CD4-positive, alpha-beta T cell (primary cell): ENCODE data around the gene IQSEC1. TPM values are rescaled to one million over a fixed set of nuclear protein-coding genes. Genes with fewer than 3 reads are reported as not detected.

ENCODE experiments used
- ATAC-seq: fragments of 200-7000 bp; cut with Tn5 transposase; one replicate; pipeline ENCODE4 v1.10.0; 2022; ENCODE audit warnings: mild to moderate bottlenecking; ENCODE audit not compliant: poor library complexity
- CTCF ChIA-PET: fragments of 350-600 bp; sonication (Branson Sonifier 250); formaldehyde crosslinking; loops from one replicate; lab custom pipeline; 2021; ENCODE audit warnings: antibody characterized with exemption, inconsistent platforms; lab: Charles Lee
- POLR2A ChIA-PET: fragments of 350-600 bp; sonication (Branson Sonifier 250); formaldehyde crosslinking; loops from one replicate; lab custom pipeline; 2021; ENCODE audit warnings: antibody characterized with exemption, inconsistent platforms; lab: Charles Lee
- DNase-seq, 14 experiments: peaks; one replicate each; pipeline ENCODE4 v3.0.0-alpha.2; 2013 to 2020; ENCODE audit warnings: mixed read lengths in 2 of 14
- H3K27ac ChIP-seq, 2 donors: one replicate each; pipeline versions ENCODE4 v1.5.1 to v1.7.0; 2013; ENCODE audit warnings: low read length in 2 of 2, low read depth in 1 of 2, mild to moderate bottlenecking in 1 of 2
- H3K27me3 ChIP-seq, 2 experiments: 1 replicate in 1 of 2; 2 replicates in 1 of 2; pipeline versions ENCODE4 v1.6.1 to v1.7.0; 2013; ENCODE audit warnings: low read length in 2 of 2, control low read depth in 1 of 2, mild to moderate bottlenecking in 1 of 2, moderate library complexity in 1 of 2; ENCODE audit not compliant: insufficient read depth in 2 of 2, control insufficient read depth in 1 of 2
- H3K36me3 ChIP-seq: one replicate; pipeline ENCODE4 v1.6.1; 2013; ENCODE audit warnings: low read length, control low read depth; ENCODE audit not compliant: insufficient read depth
- H3K4me1 ChIP-seq: one replicate; pipeline ENCODE4 v1.6.1; 2013; ENCODE audit warnings: low read length, control low read depth; ENCODE audit not compliant: insufficient read depth
- H3K4me3 ChIP-seq: one replicate; pipeline ENCODE4 v1.5.1; 2013; ENCODE audit warnings: mild to moderate bottlenecking, low read length, moderate library complexity
- H3K9me3 ChIP-seq, 2 experiments: 1 replicate in 1 of 2; 2 replicates in 1 of 2; pipeline versions ENCODE4 v1.6.1 to v1.7.0; 2013; ENCODE audit warnings: low read length in 2 of 2, mild to moderate bottlenecking in 2 of 2, control low read depth in 1 of 2, moderate library complexity in 1 of 2; ENCODE audit not compliant: control insufficient read depth in 1 of 2, insufficient read depth in 1 of 2
- H3K27ac Mint-ChIP-seq: one replicate; pipeline ENCODE4 v1.8.0; 2020; ENCODE audit warnings: mixed read lengths
- H3K27me3 Mint-ChIP-seq: one replicate; pipeline ENCODE4 v1.8.0; 2021; ENCODE audit warnings: mixed read lengths
- H3K36me3 Mint-ChIP-seq: one replicate; pipeline ENCODE4 v1.8.0; 2021; ENCODE audit warnings: low read depth, mixed read lengths
- H3K4me1 Mint-ChIP-seq: one replicate; pipeline ENCODE4 v1.8.0; 2021; ENCODE audit warnings: low read depth, mixed read lengths
- H3K4me3 Mint-ChIP-seq: one replicate; pipeline ENCODE4 v1.8.0; 2020; ENCODE audit warnings: mild to moderate bottlenecking, mixed read lengths
- H3K9me3 Mint-ChIP-seq: one replicate; pipeline ENCODE4 v1.8.0; 2020; ENCODE audit warnings: mixed read lengths
- CTCF ChIP-seq: fragments of 200-600 bp; IDR thresholded peaks from one replicate; pipeline ENCODE4 v1.8.0; 2022; ENCODE audit warnings: antibody characterized with exemption, mild to moderate bottlenecking
- intact Hi-C, 2 experiments: fragments of 100-400 bp; cut with DNase I in 1 of 2; cut with micrococcal nuclease in 1 of 2; formaldehyde crosslinking; loops; one replicate each; pipeline versions ENCODE4 v1.15.1 to v1.9.0; 2023 to 2025; cut with DNase I, micrococcal nuclease
- total RNA-seq, 174 experiments: library from RNA in 2 of 174; stranded (reverse) in 2 of 174; gene quantifications; one replicate each; pipeline ENCODE4 v1.2.3 and lab custom pipeline; 2021 to 2026

The IQSEC1 gene
- total RNA-seq, 2 experiments from 2014 or later: 102 to 108 TPM

GRCh38 chr3:12993517-12994356 is 79.5 kb downstream of the IQSEC1 start:
- DNase-seq: peak in 4 of 14 experiments; percentile 23 to 52 (median 44)
- peak overlapping the region; percentile 98 for H3K4me3 Mint-ChIP-seq
- no peak overlapping the region for H3K27ac Mint-ChIP-seq
- H3K27ac ChIP-seq: no peak overlapping the region
- TF ChIP-seq CTCF: no peak
- intact Hi-C loops: loop anchor here (2.0 kb wide), 3 partner anchors 17 to 25 kb away; no protein-coding TSS in a partner anchor
- no peaks in the 10 kb centered on the region for H3K9me3 Mint-ChIP-seq
- H3K36me3 ChIP-seq: peaks cover 47% of the 10 kb centered on the region
- no peaks in the 10 kb centered on the region for H3K27me3 Mint-ChIP-seq
- ChIA-PET POLR2A (interaction anchor here (1.2 to 3.3 kb wide), 7 partner anchors 9 to 33 kb away, joined by 3 to 30 read pairs (median 5); no protein-coding TSS in a partner anchor), CTCF (interaction anchor here (1.5 to 5.1 kb wide), 3 partner anchors 12 to 35 kb away, joined by 3 to 59 read pairs (median 42); no protein-coding TSS in a partner anchor)
- H3K36me3 Mint-ChIP-seq: peaks cover 45% of the 10 kb centered on the region
- H3K4me1 ChIP-seq: peaks cover 66% of the 10 kb centered on the region
- no peaks in the 10 kb centered on the region for H3K27me3 ChIP-seq
- H3K9me3 ChIP-seq: no peaks in the 10 kb centered on the region
- peaks cover 79% of the 10 kb centered on the region for H3K4me1 Mint-ChIP-seq
- no peak for ATAC-seq
- H3K4me3 ChIP-seq: peak overlapping the region; percentile 92

GRCh38 chr3:12992629-12993516 is 80.4 kb downstream of the IQSEC1 start:
- Mint-ChIP-seq H3K4me1 (peaks cover 75% of the 10 kb centered on the region), H3K4me3 (peak overlapping the region; percentile 76), H3K36me3 (peaks cover 40% of the 10 kb centered on the region), H3K27ac (peak overlapping the region; percentile 24), H3K27me3 (no peaks in the 10 kb centered on the region), H3K9me3 (no peaks in the 10 kb centered on the region)
- intact Hi-C loops: no loop called here
- DNase-seq (peak in 1 of 14 experiments; percentile 32), ATAC-seq (no peak)
- H3K9me3 ChIP-seq: no peaks in the 10 kb centered on the region
- peaks cover 67% of the 10 kb centered on the region for H3K4me1 ChIP-seq
- H3K27me3 ChIP-seq: no peaks in the 10 kb centered on the region
- ChIA-PET CTCF (interaction anchor here (0.9 to 5.1 kb wide), 2 partner anchors 9 to 20 kb away, joined by 3 to 59 read pairs; no protein-coding TSS in a partner anchor), POLR2A (interaction anchor here (0.9 to 3.3 kb wide), 6 partner anchors 11 to 33 kb away, joined by 3 to 30 read pairs (median 7); no protein-coding TSS in a partner anchor)
- H3K27ac ChIP-seq: no peak overlapping the region
- peaks cover 40% of the 10 kb centered on the region for H3K36me3 ChIP-seq
- peak overlapping the region; percentile 54 for H3K4me3 ChIP-seq
- no peak for TF ChIP-seq CTCF

- H3K27me3 Mint-ChIP-seq: no peaks in the 10 kb centered on the region
- H3K36me3 ChIP-seq: peaks cover 37% of the 10 kb centered on the region
- H3K4me3 ChIP-seq: no peak overlapping the region
- H3K27me3 ChIP-seq: no peaks in the 10 kb centered on the region
- peaks cover 30% of the 10 kb centered on the region for H3K36me3 Mint-ChIP-seq
- peak overlapping the region; percentile 62 for H3K4me3 Mint-ChIP-seq
- H3K4me1 ChIP-seq: peaks cover 71% of the 10 kb centered on the region
- ChIA-PET POLR2A (interaction anchor here (2.5 kb wide), 1 partner anchor 10 kb away, joined by 9 read pairs; no protein-coding TSS in a partner anchor), CTCF (no interaction called here)
- H3K9me3 ChIP-seq: no peaks in the 10 kb centered on the region
- no peak for TF ChIP-seq CTCF
- H3K9me3 Mint-ChIP-seq: no peaks in the 10 kb centered on the region
- DNase-seq: no peak
- peak overlapping the region; percentile 30 for H3K27ac Mint-ChIP-seq
- ATAC-seq: no peak
- no peak overlapping the region for H3K27ac ChIP-seq
- intact Hi-C loops: no loop called here
- peaks cover 74% of the 10 kb centered on the region for H3K4me1 Mint-ChIP-seq
These were observed 81.4 kb downstream of the IQSEC1 start for GRCh38 chr3:12991861-12992281.
